ENCODE measurements around the gene OR51B2. TPM values are rescaled to one million over a fixed set of nuclear protein-coding genes. Genes with fewer than 3 reads are reported as not detected.

The OR51B2 gene
- total RNA-seq, 1 experiment from 2014 or later: not detected

- H3K4me1 Mint-ChIP-seq: no peaks in the 10 kb centered on the region
- H2AK5ac ChIP-seq (ENCODE audit: insufficient read length, low read length): no peak overlapping the region
- no CpG with 5 or more reads among the region's 5 CpGs for WGBS (ENCODE audit: extremely low coverage, insufficient read length, low lambda C conversion rate)
- H3K27ac ChIP-seq (ENCODE audit: insufficient read length, low read depth, low read length): no peak overlapping the region
- no peak for DNase-seq
- H2BK120ac ChIP-seq (ENCODE audit: low read depth, low read length, poor library complexity, severe bottlenecking): no peak overlapping the region
- H2AFZ ChIP-seq (ENCODE audit: low read length): no peak overlapping the region
- no peak overlapping the region for H3K4ac ChIP-seq (ENCODE audit: low read depth, low read length)
- H3K4me3 Mint-ChIP-seq: no peak overlapping the region
- no peak overlapping the region for H3K14ac ChIP-seq (ENCODE audit: insufficient read depth, low read length)
- no peak for TF ChIP-seq CTCF (conservative IDR thresholded peaks at IDR 0.05)
- H3K56ac ChIP-seq (ENCODE audit: insufficient read length, low read depth, low read length): no peak overlapping the region
- no peaks in the 10 kb centered on the region for H3K27me3 Mint-ChIP-seq (ENCODE audit: low read depth)
- no peak overlapping the region for H3K27ac Mint-ChIP-seq
- no peak overlapping the region for H4K5ac ChIP-seq (ENCODE audit: insufficient read length, low read depth, low read length)
- no peaks in the 10 kb centered on the region for H3K27me3 ChIP-seq (ENCODE audit: insufficient read depth, low read length)
- no peak overlapping the region for H2BK12ac ChIP-seq (ENCODE audit: insufficient read length, low read depth, low read length)
- H3K79me1 ChIP-seq (ENCODE audit: insufficient read depth, low read depth, low read length, poor library complexity, severe bottlenecking): no peaks in the 10 kb centered on the region
- H2BK15ac ChIP-seq (ENCODE audit: low read depth, low read length): no peak overlapping the region
- no peak overlapping the region for H2BK5ac ChIP-seq (ENCODE audit: insufficient read length, low read length)
- no peaks in the 10 kb centered on the region for H3K4me1 ChIP-seq (ENCODE audit: insufficient read depth, low read length)
- H3K23me2 ChIP-seq (ENCODE audit: insufficient read length, low read depth, low read length, poor library complexity, severe bottlenecking): no peaks in the 10 kb centered on the region
- no peaks in the 10 kb centered on the region for H3K9me3 ChIP-seq (ENCODE audit: control insufficient read depth, low read depth, low read length)
- no peaks in the 10 kb centered on the region for H3K36me3 Mint-ChIP-seq (ENCODE audit: insufficient read depth in 1 of 3, low read depth in 3 of 3)
- H2BK20ac ChIP-seq (ENCODE audit: low read depth, low read length, poor library complexity, severe bottlenecking): no peak overlapping the region
- no peak overlapping the region for H3K23ac ChIP-seq (ENCODE audit: insufficient read length, low read depth, low read length)
- H3T11ph ChIP-seq (ENCODE audit: low read length): no peak overlapping the region
- H3K4me2 ChIP-seq (ENCODE audit: insufficient read depth, insufficient read length, low read length): no peak overlapping the region
- no peaks in the 10 kb centered on the region for H4K20me1 ChIP-seq (ENCODE audit: control insufficient read depth, insufficient read depth, insufficient read length)
- H4K8ac ChIP-seq (replicated peaks; ENCODE audit: insufficient read length, low read depth, low read length): no peak overlapping the region
- no peaks in the 10 kb centered on the region for H3K79me2 ChIP-seq (ENCODE audit: insufficient read depth, low read length)
- no peak overlapping the region for H3K18ac ChIP-seq (ENCODE audit: insufficient read length, low read depth, low read length)
- H4K91ac ChIP-seq (ENCODE audit: insufficient read length, low read depth, low read length): no peak overlapping the region
- H3K9ac ChIP-seq (ENCODE audit: extremely low read depth, insufficient read length, low read length): no peak overlapping the region
- no peaks in the 10 kb centered on the region for H3K9me3 Mint-ChIP-seq
These were observed 20.5 kb downstream of the OR51B2 start for GRCh38 chr11:5303626-5304025.
